Skeletal muscle satellite cell (primary cell): Measurements from ENCODE around the gene MAMLD1.
A peak's percentile ranks its signal among the peaks of the same experiment; 100 is the strongest.

ENCODE experiments used
- H3K27me3 ChIP-seq: 2 replicates; pipeline ENCODE4 v1.7.0; 2013; ENCODE audit warnings: low read length; ENCODE audit not compliant: control insufficient read depth, insufficient read depth
- H3K36me3 ChIP-seq: 2 replicates; pipeline ENCODE4 v1.7.0; 2013; ENCODE audit warnings: mild to moderate bottlenecking, control low read depth, low read length; ENCODE audit not compliant: insufficient read depth
- H3K4me1 ChIP-seq: 2 replicates; pipeline ENCODE4 v1.7.0; 2013; ENCODE audit warnings: low read length; ENCODE audit not compliant: control insufficient read depth, insufficient read depth
- H3K4me2 ChIP-seq: 2 replicates; pipeline ENCODE4 v1.7.0; 2013; ENCODE audit warnings: mild to moderate bottlenecking, low read length
- H3K4me3 ChIP-seq: 2 replicates; pipeline ENCODE4 v1.7.0; 2013; ENCODE audit warnings: low read length
- H3K9ac ChIP-seq: 2 replicates; pipeline ENCODE4 v1.7.0; 2013; ENCODE audit warnings: mild to moderate bottlenecking, low read depth, low read length, moderate library complexity
- H3K9me3 ChIP-seq: replicated peaks from 2 replicates; pipeline ENCODE4 v1.7.0; 2013; ENCODE audit warnings: mild to moderate bottlenecking, control low read depth, low read length

MAMLD1 gene

DNA sequence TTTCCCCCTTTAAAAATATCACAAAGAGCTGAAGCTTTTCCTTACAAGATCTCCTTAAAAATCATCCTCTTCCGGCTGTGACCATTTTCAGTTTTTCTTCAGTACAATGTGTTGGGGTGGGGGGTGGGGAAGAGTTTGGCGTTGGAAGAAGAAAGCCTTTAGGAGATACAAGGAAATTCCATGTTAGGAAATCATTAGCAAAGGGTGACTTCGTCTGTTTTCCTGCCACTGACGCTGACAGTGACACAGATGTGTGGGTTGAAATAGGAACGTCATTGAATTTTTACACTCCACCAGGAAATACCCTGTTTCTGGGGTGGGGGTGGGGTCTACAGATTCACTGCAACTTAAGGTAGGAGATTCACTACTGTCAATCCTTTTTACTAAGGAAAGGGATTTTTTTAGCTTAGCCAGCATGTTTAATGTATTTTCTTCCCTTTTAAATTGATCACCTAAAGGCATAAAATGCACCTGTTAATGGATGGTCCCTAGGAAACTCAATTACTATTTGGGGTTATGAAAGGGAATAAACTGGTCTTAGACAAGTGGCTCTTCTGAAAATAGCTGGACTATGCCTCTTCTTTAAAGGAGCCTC lies 3.9 kb downstream of the MAMLD1 start:
- Histone ChIP-seq H3K36me3 (no peaks in the 10 kb centered on the region), H3K27me3 (no peaks in the 10 kb centered on the region), H3K9ac (peak overlapping the region; percentile 85), H3K9me3 (no peaks in the 10 kb centered on the region), H3K4me1 (peaks cover 4% of the 10 kb centered on the region), H3K4me2 (peak overlapping the region; percentile 82), H3K4me3 (peak overlapping the region; percentile 88)

DNA sequence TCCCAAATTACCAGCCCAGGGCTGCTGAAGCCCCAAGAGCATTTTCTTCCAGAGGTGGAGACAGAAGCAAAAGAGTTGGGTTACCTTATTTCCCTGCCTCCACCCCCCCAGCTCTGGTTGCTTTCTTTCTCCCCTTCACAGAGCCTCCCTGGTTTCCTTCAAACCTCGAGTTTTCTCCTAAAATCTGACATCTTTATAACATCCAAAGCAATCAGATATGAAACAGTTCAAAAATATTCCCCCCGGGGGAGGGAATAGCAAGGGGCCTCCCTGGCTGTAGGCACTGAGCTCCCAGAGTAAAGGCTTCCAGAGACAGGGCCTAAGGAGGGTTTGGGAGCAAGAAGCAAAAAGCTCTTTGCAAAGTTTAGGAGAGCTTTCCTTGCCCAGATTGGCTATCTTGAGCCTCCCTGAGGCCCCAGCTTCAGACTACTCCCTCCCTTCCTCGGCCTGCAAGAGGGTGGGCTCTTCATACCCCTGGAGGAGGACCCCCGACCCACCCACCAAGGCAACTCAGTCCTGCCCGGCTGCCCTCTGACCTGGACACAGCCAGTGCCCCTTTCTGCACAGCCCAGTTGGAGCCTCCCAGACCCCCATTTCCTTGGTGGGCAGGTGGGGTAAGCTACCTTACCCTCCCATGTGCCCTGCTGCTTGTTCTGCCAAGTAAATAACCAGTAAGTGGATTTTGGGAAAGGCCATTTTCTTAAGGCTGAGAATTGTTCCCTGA lies 7.6 kb downstream of the MAMLD1 start:
- peaks cover 4% of the 10 kb centered on the region for H3K4me1 ChIP-seq
- no peak overlapping the region for H3K4me2 ChIP-seq
- no peak overlapping the region for H3K9ac ChIP-seq
- H3K36me3 ChIP-seq = no peaks in the 10 kb centered on the region
- H3K9me3 ChIP-seq = no peaks in the 10 kb centered on the region
- H3K4me3 ChIP-seq = no peak overlapping the region
- H3K27me3 ChIP-seq = no peaks in the 10 kb centered on the region

DNA sequence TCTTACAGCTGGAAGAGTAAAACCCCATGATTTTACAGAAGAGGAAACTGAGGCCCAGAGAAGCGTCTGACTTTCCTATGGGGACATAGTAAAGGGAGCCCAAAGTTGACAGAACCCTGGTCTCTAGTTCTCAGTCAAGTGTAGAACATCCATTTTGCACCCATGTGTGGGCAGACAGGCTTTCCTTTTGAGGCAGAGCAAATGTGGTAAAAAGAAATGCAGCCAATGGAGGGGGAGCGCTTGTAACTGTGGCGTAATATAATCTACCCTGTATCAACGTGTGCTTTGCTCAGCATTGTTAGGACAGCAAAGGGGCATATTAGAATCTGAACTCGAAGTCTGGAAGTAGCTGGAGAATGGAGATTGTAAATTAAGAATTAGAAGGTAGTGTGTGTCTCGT lies 8.8 kb downstream of the MAMLD1 start:
- Histone ChIP-seq H3K4me1 (peaks cover 4% of the 10 kb centered on the region), H3K27me3 (no peaks in the 10 kb centered on the region), H3K9me3 (no peaks in the 10 kb centered on the region), H3K36me3 (no peaks in the 10 kb centered on the region), H3K4me2 (no peak overlapping the region), H3K4me3 (no peak overlapping the region), H3K9ac (no peak overlapping the region)

- Histone ChIP-seq H3K36me3 (no peaks in the 10 kb centered on the region), H3K4me3 (no peak overlapping the region), H3K27me3 (no peaks in the 10 kb centered on the region), H3K4me1 (peaks cover under 1% of the 10 kb centered on the region), H3K9ac (no peak overlapping the region), H3K9me3 (no peaks in the 10 kb centered on the region), H3K4me2 (no peak overlapping the region)
These were observed 9.2 kb downstream of the MAMLD1 start for GRCh38 chrX:150372280-150372679.

DNA sequence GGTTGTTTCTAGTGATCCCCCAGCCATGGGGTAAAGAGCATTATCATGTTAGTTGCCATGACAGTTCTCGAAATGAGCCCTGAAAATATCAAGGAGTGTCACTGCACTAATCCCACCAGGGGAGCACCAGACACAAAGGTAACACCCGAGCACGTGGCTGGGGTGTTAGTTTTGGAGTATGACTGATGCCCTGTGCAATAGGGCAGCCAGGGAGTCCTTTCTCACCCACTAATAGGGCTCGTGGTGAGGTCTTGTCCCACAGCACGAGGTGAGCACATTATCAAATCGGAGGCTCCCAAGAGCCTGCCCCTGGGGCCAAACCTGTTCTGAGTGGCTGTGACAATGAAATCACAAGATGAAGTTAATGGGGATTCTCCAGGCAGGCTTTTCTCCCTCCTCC lies 9.6 kb downstream of the MAMLD1 start:
- H3K4me1 ChIP-seq = no peaks in the 10 kb centered on the region
- no peak overlapping the region for H3K9ac ChIP-seq
- H3K36me3 ChIP-seq = no peaks in the 10 kb centered on the region
- no peak overlapping the region for H3K4me3 ChIP-seq
- no peaks in the 10 kb centered on the region for H3K27me3 ChIP-seq
- no peaks in the 10 kb centered on the region for H3K9me3 ChIP-seq
- H3K4me2 ChIP-seq = no peak overlapping the region

- no peaks in the 10 kb centered on the region for H3K36me3 ChIP-seq
- H3K4me1 ChIP-seq = no peaks in the 10 kb centered on the region
- H3K9me3 ChIP-seq = no peaks in the 10 kb centered on the region
- no peaks in the 10 kb centered on the region for H3K27me3 ChIP-seq
- no peak overlapping the region for H3K4me3 ChIP-seq
- H3K4me2 ChIP-seq = no peak overlapping the region
- no peak overlapping the region for H3K9ac ChIP-seq
These were observed 12.2 kb downstream of the MAMLD1 start for GRCh38 chrX:150375243-150375770.

- Histone ChIP-seq H3K9ac (no peak overlapping the region), H3K4me2 (no peak overlapping the region), H3K4me1 (no peaks in the 10 kb centered on the region), H3K36me3 (no peaks in the 10 kb centered on the region), H3K27me3 (no peaks in the 10 kb centered on the region), H3K9me3 (no peaks in the 10 kb centered on the region), H3K4me3 (no peak overlapping the region)
These were observed 13.9 kb downstream of the MAMLD1 start for GRCh38 chrX:150377005-150377404.

GRCh38 chrX:150405006-150405405 lies 41.9 kb downstream of the MAMLD1 start:
- no peaks in the 10 kb centered on the region for H3K27me3 ChIP-seq

GRCh38 chrX:150405576-150405975 lies 42.5 kb downstream of the MAMLD1 start:
- no peaks in the 10 kb centered on the region for H3K36me3 ChIP-seq
- H3K4me2 ChIP-seq = no peak overlapping the region
- no peak overlapping the region for H3K4me3 ChIP-seq
- no peaks in the 10 kb centered on the region for H3K27me3 ChIP-seq
- no peaks in the 10 kb centered on the region for H3K9me3 ChIP-seq
- no peaks in the 10 kb centered on the region for H3K4me1 ChIP-seq
- no peak overlapping the region for H3K9ac ChIP-seq

More at GRCh38 chrX:150405006-150405405, 41.9 kb downstream of the MAMLD1 start:
- Histone ChIP-seq H3K36me3 (no peaks in the 10 kb centered on the region), H3K9ac (no peak overlapping the region), H3K4me3 (no peak overlapping the region), H3K9me3 (no peaks in the 10 kb centered on the region), H3K4me2 (no peak overlapping the region), H3K4me1 (no peaks in the 10 kb centered on the region)

DNA sequence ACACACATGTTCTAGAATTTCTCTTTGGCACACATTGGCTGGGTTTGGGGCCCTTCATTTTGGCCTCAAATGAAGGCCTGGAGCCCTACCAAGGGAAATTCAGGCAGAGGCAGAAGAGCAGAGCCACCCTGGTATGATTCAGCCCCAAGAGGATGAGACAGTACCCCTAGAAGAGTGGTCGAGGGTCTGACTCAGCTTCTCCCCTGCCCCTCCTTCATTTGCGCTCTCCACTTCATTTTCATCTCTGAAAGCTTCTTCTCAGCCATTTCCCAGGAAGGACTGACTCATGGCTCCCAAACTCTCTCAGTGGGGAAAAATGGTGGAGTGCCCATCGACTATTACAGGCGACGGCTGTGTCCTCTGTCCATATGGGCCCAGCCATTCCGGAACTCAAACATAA lies 43.5 kb downstream of the MAMLD1 start:
- H3K36me3 ChIP-seq = no peaks in the 10 kb centered on the region
- no peak overlapping the region for H3K4me2 ChIP-seq
- no peaks in the 10 kb centered on the region for H3K27me3 ChIP-seq
- H3K9ac ChIP-seq = no peak overlapping the region
- H3K4me3 ChIP-seq = no peak overlapping the region
- H3K9me3 ChIP-seq = no peaks in the 10 kb centered on the region
- H3K4me1 ChIP-seq = no peaks in the 10 kb centered on the region

DNA sequence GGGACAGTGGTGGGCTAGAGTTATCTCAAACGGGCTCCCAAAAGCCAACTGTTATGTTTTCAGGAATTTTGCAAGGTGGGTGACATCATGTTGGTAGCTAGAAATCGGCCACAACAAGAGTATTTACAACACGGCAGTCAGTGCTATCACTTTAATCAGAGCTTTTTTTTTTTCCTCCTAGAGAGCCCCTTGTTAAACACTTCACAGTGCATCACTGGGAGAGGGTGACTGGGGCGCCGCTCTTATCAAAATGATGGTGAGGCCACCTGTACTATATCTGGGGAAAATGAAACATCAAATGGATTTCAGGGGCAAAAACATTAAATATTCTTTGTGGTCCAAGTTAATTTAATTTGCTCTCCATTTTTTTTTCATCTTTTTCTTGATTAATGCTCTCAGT lies 44.9 kb downstream of the MAMLD1 start:
- Histone ChIP-seq H3K4me2 (no peak overlapping the region), H3K4me3 (no peak overlapping the region), H3K4me1 (no peaks in the 10 kb centered on the region), H3K27me3 (no peaks in the 10 kb centered on the region), H3K9ac (no peak overlapping the region), H3K9me3 (no peaks in the 10 kb centered on the region), H3K36me3 (no peaks in the 10 kb centered on the region)

- no peaks in the 10 kb centered on the region for H3K27me3 ChIP-seq
- no peaks in the 10 kb centered on the region for H3K9me3 ChIP-seq
- no peak overlapping the region for H3K4me3 ChIP-seq
- no peak overlapping the region for H3K4me2 ChIP-seq
- no peaks in the 10 kb centered on the region for H3K4me1 ChIP-seq
- H3K36me3 ChIP-seq = no peaks in the 10 kb centered on the region
- H3K9ac ChIP-seq = no peak overlapping the region
These were observed 45.4 kb downstream of the MAMLD1 start for GRCh38 chrX:150408561-150408960.
